GM21528 (cell line): ENCODE measurements around the gene ATP8B4.
"Not testable (repeated sequence)": the region's sequence is repeated elsewhere in the genome, so short reads cannot be mapped to it uniquely, and the experiment has no call there.

Experiments used
- ATAC-seq: cut with Tn5 transposase; IDR thresholded peaks from one replicate; pipeline ENCODE4 v1.9.1; 2021; ENCODE audit warnings: mild to moderate bottlenecking, moderate library complexity; ENCODE audit not compliant: unreplicated experiment, low FRiP score

Gene ATP8B4

DNA sequence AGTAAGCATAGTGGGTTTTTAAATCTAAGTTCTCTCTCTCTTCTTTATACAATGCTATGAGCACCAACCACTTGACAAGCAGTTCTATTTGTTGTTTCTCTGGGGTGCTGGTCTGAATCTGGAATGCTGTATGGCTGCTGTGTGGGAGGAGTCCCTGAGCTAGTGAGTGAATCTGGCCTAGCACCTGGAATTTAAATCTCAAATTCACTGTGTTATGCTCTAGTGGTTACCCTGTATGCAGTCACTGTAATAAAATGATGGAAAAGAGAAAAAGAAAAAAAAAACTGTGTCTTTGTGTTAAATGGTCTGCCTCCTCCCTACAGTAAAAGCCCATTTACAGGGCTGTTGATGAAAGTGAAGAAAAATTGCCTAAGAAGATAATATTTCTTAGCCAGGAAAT, 155.0 kb downstream of the ATP8B4 start:
- no peak for ATAC-seq

- ATAC-seq: not testable (repeated sequence)
These were observed 155.8 kb downstream of the ATP8B4 start for GRCh38 chr15:49963033-49963772.

- ATAC-seq: no peak
These were observed 156.9 kb downstream of the ATP8B4 start for GRCh38 chr15:49962044-49962602.

DNA sequence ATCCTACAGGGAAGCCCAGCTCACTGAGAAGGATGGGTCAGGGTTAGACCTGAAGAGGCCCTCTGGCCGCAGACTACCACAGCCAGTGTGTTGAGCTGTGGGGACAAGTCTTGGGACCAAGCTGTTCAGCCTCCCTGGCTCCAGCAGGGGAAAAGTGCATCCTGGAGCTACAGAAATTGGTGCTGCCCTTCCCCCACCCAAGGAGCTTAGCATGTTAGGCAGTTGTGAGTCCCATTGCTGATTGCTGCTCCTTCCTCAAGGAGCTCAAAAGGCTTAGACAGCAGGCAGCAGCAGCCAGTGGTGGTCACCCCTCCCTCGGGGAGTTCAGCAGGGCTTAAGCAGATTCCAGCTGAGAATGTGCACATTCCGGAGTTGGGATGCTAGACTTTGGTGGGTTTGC, 165.6 kb downstream of the ATP8B4 start:
- no peak for ATAC-seq

DNA sequence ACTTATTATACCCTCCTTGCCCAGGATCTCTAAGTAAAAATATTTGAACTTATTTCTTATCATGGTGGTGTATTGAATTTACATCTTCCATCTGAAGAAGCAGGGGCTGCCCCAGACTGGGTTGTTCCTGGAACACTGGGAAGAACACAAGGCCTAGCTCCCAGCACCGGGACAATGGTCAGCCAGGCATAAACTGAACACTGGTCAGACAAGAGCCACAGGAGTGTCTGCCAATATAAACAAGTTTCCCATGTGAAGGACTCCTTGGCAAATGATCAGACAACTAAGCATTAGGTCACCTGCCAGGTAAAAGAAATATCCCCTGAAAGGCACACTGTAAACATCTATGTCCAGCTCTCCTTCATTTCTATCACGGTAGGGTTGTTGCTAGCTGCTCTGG, 172.4 kb downstream of the ATP8B4 start:
- ATAC-seq: no peak

DNA sequence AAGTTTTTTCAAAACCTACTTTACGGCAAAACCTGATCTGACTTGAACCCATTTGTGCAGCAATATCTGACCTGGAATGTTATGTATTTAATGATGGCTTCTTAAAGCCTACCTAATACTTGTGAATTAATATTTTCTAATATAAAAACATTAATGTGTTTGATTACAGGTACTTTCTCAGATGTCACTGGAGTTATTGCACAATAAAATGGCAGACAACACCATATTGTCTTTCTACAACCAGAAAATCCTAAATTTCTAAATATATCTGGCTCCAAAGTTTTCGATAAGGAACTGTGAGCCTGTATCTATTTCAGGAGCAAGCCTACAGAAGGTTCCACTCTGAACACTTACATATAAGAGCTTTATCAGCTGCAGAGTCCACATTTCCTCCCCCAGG, 184.5 kb downstream of the ATP8B4 start:
- ATAC-seq: no peak

GRCh38 chr15:49927189-49927861, 191.7 kb downstream of the ATP8B4 start:
- ATAC-seq: no peak

GRCh38 chr15:49926740-49927139, 192.3 kb downstream of the ATP8B4 start:
- no peak for ATAC-seq

DNA sequence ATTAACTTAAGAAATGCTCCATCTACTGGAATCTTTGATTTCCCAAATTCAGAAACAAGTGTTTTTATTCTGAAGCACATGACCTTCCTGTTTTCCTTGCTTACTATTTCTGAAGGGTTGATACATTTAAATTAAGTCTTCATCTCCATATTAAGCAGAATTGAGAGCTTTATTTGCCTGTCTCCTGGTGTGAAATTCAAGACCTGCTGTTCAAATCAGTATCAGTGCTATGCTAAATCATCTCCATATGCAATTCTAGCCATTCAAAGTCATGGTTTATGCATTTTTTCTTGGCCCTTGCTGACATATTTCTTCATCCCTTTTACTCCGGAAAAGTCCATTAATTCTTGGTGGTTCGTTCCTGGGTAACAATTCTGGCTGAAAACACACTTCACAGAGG, 195.4 kb downstream of the ATP8B4 start:
- no peak for ATAC-seq

DNA sequence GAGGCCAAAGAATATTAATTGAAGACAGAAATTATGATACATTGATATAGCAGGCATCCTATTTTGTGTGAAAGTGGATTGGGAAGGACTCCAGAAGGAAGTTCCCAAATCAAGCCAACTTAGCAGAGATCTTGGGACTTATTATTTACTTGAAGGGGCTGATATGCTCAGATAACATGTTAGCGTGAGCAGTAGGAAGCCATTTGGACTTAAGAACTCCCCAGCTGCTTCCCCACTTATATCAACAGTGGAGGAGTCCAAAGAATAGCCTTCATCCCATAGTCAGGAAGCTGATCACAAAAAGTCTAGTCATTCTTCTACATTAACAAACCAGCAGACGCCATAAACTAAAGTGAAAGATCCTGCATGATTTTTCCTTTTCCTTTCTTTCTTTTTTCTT, 200.0 kb downstream of the ATP8B4 start:
- ATAC-seq: no peak

DNA sequence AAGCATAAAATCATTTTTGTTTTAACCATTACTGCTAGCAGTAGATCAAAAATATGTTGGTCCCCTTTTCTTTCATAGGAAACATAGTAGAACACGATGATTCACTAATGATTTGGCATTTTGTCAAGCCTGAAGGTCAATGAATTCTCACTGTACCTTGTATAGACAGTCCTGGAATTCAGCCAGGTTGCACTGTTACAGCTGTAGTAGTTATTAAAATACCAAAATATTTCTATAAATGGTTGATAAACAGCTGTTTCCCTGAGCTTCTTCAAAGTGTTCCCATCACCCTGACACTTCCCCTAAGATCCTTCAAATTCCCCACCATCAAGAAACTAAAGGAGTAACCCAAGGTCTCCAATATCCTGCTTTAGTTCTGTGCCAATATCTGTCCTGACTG, 200.9 kb downstream of the ATP8B4 start:
- no peak for ATAC-seq

- ATAC-seq: no peak
These were observed 202.0 kb downstream of the ATP8B4 start for GRCh38 chr15:49916998-49917397.

DNA sequence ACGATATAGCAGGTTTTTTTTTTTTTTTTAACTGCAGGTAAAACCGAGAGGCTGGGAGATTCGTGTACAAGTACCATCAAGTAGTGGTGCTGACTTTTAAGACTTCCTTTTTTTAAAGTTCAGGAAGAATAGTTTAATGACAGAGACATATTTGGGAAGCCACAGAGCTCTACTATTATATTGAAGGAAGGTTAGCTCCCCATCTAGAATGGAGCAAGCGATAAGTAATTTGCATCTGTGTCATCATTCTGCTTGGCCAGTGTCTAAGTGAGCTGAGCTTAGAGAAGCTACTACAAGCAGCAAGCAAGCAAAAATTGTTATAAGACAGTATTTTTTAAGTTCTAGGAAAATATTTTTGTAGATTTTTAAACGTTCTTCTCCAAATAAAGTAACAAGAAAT, 203.2 kb downstream of the ATP8B4 start:
- ATAC-seq: no peak

- ATAC-seq: no peak
These were observed 210.1 kb downstream of the ATP8B4 start for GRCh38 chr15:49908933-49909295.

DNA sequence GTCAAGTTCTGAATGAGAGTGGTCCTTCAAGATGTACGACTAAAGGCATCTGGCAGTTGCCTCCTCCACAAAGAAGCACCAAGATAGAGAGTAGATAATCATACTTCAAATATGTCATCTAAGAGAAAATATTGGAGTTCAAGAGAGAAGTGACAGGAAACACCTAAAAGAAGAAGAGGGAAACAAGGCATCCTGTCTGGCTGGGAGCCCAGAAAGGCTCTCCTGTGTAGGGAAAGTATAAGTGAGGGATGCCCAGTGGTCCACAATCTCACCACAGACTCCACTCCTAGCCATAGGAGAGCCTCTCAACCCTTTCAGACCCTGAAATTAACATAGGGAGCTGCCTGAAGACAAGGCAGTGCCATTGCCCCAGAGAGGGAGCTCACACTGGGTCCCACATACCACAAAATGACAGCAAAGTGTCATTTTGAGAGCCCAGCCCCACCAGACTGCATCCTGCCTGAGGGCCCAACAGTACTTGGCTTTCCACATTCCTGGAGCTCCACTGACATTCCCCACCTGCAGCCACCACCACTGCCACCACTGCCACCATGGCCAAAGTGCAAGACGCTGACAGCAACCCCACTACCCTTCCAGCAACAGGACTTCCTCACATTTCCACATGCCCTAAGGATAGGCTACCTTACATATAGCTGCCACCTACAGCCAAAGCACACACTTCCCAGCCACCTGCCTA, 210.6 kb downstream of the ATP8B4 start:
- no peak for ATAC-seq

DNA sequence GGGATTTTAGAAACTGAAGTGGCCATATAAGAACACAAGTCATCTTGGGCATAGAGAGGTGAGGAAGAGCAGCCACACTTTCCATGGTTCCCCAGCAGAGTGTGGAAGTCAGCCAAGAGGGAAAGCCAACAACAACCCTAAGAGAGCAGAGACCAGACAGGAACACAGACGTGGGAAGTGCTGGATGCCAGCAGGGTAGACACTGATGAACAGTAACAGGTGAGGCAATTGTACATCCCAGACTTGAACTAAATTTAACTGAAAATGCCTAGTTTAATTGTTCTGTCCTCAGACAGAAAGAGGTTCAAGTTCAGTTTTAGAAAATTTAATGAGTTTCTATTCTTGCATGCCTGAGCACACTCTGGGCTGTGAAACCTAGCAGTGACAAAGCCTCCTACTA, 212.1 kb downstream of the ATP8B4 start:
- ATAC-seq: no peak

GRCh38 chr15:49905221-49905620, 213.8 kb downstream of the ATP8B4 start:
- no peak for ATAC-seq

DNA sequence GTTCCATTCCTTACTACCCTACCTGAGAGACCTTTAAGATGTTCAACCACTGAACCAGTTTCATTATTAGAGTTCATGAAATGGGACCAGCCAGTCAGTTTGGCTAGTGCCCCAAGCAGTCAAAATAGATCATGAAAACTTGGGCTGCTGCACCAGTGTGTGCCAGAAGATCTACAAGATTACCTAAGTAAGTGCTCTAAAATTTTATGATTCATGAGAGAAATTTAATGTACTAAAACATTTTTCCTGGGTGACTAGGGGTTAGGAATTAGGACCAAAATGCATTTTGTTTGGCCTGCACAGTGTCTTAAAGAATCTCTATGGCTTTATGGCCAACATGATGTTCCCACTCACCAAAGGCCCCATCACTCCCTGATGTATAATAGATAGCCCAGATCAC, 214.7 kb downstream of the ATP8B4 start:
- no peak for ATAC-seq

DNA sequence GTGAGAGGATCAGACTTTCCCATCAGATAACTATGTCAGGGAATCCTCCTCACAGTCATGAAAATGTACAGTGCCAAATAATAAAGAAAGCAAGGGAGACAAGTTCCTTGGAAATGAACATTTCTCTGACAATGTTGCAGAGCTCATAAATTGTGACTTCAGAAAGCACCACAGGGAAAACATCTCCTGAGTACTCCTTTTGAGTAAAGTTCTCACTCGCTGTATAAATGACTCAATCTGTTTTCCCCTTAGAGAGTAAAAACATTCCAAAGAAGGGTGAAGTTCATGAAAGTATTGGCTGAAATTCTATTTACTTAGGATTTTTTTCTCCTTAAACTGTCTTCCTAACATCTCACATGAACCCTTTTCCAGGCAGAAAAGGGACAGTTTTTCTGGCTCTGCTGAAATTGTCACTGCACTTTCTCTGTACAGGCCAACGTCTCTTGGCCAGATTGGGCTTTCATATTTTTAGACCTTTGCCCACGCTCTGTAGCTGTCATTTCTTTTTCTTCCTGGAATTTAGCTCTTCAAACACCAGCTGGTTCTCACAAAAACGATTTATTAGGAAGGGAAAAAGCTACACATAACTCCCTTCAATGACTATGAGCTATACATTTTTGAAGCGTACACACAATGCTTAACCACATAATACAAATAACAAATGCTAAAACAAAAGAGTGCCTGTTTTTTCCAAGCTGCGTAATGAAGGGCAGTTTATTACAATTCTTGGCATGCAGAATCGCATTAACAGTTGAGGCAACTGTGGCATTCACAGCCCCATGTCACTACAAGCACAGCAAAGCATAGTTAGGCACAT, 216.1 kb downstream of the ATP8B4 start:
- ATAC-seq: no peak

- no peak for ATAC-seq
These were observed 216.9 kb downstream of the ATP8B4 start for GRCh38 chr15:49901996-49902684.
